HG02588 (cell line): ENCODE results near the gene CHST14.
"Not testable (repeated sequence)": the region's sequence is repeated elsewhere in the genome, so short reads cannot be mapped to it uniquely, and the experiment has no call there.

Source experiments
- ATAC-seq: cut with Tn5 transposase; IDR thresholded peaks from one replicate; pipeline ENCODE4 v1.9.1; 2021; ENCODE audit warnings: mild to moderate bottlenecking, moderate library complexity; ENCODE audit not compliant: unreplicated experiment

CHST14 gene

GRCh38 chr15:40440743-40441564 is 29.8 kb upstream of the CHST14 start, which contains the start of gene BAHD1:
Gene BAHD1 (plus strand): TSS chr15:40440953. CDS start chr15:40458465, 17,512 bp downstream.
- ATAC-seq, result peak; percentile 84

GRCh38 chr15:40441565-40442531 is 28.9 kb upstream of the CHST14 start:
- no peak for ATAC-seq

- no peak for ATAC-seq
Observed at GRCh38 chr15:40443255-40443654, 27.5 kb upstream of the CHST14 start.

- no peak for ATAC-seq
Observed at GRCh38 chr15:40443846-40444245, 26.9 kb upstream of the CHST14 start.

- no peak for ATAC-seq
Observed at GRCh38 chr15:40444736-40445135, 26.0 kb upstream of the CHST14 start.

- ATAC-seq, result no peak
Observed at GRCh38 chr15:40445421-40445922, 25.3 kb upstream of the CHST14 start.

GRCh38 chr15:40446144-40446543 is 24.6 kb upstream of the CHST14 start:
- ATAC-seq, result no peak

GRCh38 chr15:40448354-40448753 is 22.4 kb upstream of the CHST14 start:
- no peak for ATAC-seq

- ATAC-seq, result no peak
Observed at GRCh38 chr15:40449275-40449674, 21.5 kb upstream of the CHST14 start.

GRCh38 chr15:40450047-40450446 is 20.7 kb upstream of the CHST14 start:
- no peak for ATAC-seq

- no peak for ATAC-seq
Observed at GRCh38 chr15:40451527-40452158, 19.1 kb upstream of the CHST14 start.

- ATAC-seq, result no peak
Observed at GRCh38 chr15:40452296-40453090, 18.3 kb upstream of the CHST14 start.

- not testable (repeated sequence) for ATAC-seq
Observed at GRCh38 chr15:40453941-40454340, 16.8 kb upstream of the CHST14 start.

- no peak for ATAC-seq
Observed at GRCh38 chr15:40454904-40455391, 15.8 kb upstream of the CHST14 start.

GRCh38 chr15:40456299-40456712 is 14.5 kb upstream of the CHST14 start:
- ATAC-seq, result no peak

- no peak for ATAC-seq
Observed at GRCh38 chr15:40456738-40457137, 14.0 kb upstream of the CHST14 start.

- no peak for ATAC-seq
Observed at GRCh38 chr15:40458495-40459371, 12.1 kb upstream of the CHST14 start.

GRCh38 chr15:40459391-40460015 is 11.3 kb upstream of the CHST14 start:
- ATAC-seq, result no peak
